HepG2 (cell line): Measurements from ENCODE around the gene GFAP. TPM values are rescaled to one million over a fixed set of nuclear protein-coding genes. Genes with fewer than 3 reads are reported as not detected.

Experiments
- ATAC-seq: fragments of 200-7000 bp; cut with Tn5 transposase; 3 replicates; pipeline ENCODE4 v1.9.1; 2020; ENCODE audit warnings: mild to moderate bottlenecking, moderate library complexity
- BruUV-seq: library from RNA; stranded (reverse); fragments of 400-500 nt; replicated peaks from 2 replicates; lab custom pipeline; 2021; lab: Mats Ljungman, UMichigan
- CTCF ChIA-PET: fragments of 300-600 bp; formaldehyde crosslinking; extraction: SDS; loops from one replicate; lab custom pipeline; 2021; ENCODE audit warnings: low total read pairs, inconsistent platforms, low intra/inter-chr PET ratio; lab: Yijun Ruan, JAX
- POLR2A ChIA-PET: fragments of 350-600 bp; sonication (Branson Sonifier 250); formaldehyde crosslinking; loops from one replicate; lab custom pipeline; 2020; ENCODE audit warnings: antibody characterized with exemption, inconsistent platforms; lab: Yijun Ruan, JAX
- DNase-seq: peaks from one replicate; pipeline ENCODE4 v3.0.0-alpha.2; 2015; ENCODE audit warnings: low spot score
- FAIRE-seq: peaks from 3 replicates; lab custom pipeline; 2011; peaks lifted over from hg19 to GRCh38; lab: Jason Lieb, UNC
- H2AFZ ChIP-seq: one replicate; pipeline ENCODE4 v1.6.1; 2011; ENCODE audit warnings: low read length, inconsistent platforms
- H3K27ac ChIP-seq: fragments of 300-600 bp; 3 replicates; pipeline ENCODE4 v1.8.0; 2011; ENCODE audit warnings: mixed run types, mild to moderate bottlenecking, mixed read lengths, low read length, inconsistent platforms; ENCODE audit not compliant: insufficient read depth; ENCODE audit errors: extremely low read length
- H3K27me3 ChIP-seq, 2 experiments: fragments of 200-600 bp in 1 of 2; 2 replicates in 1 of 2; 3 replicates in 1 of 2; pipeline versions ENCODE4 v1.6.0 to v1.8.0; 2011; ENCODE audit warnings: low read length in 2 of 2, mild to moderate bottlenecking in 2 of 2, moderate library complexity in 2 of 2, inconsistent platforms in 1 of 2; ENCODE audit not compliant: insufficient read depth in 2 of 2, control insufficient read depth in 1 of 2
- H3K36me3 ChIP-seq, 2 experiments: fragments of 200-600 bp in 1 of 2; replicated peaks in 1 of 2; 2 replicates in 1 of 2; 3 replicates in 1 of 2; pipeline versions ENCODE4 v1.5.1 to v1.8.0; 2011; ENCODE audit warnings: low read length in 2 of 2, inconsistent platforms in 1 of 2; ENCODE audit not compliant: insufficient read depth in 2 of 2, control insufficient read depth in 1 of 2
- H3K4me1 ChIP-seq: 2 replicates; pipeline ENCODE4 v1.5.1; 2012; ENCODE audit warnings: low read length, inconsistent platforms; ENCODE audit not compliant: insufficient read depth
- H3K4me2 ChIP-seq: 2 replicates; pipeline ENCODE4 v1.6.0; 2011; ENCODE audit warnings: low read depth, low read length, inconsistent platforms
- H3K4me3 ChIP-seq, 3 experiments: fragments of 200-600 bp in 1 of 3; sonication (generic), shearing (Covaris generic) in 1 of 3; replicated peaks in 1 of 3; 2 replicates each; pipeline ENCODE4 v1.5.1; 2011 to 2016; ENCODE audit warnings: low read length in 3 of 3, inconsistent platforms in 2 of 3, low read depth in 2 of 3, mild to moderate bottlenecking in 2 of 3, control low read depth in 1 of 3, mixed read lengths in 1 of 3; ENCODE audit not compliant: insufficient read depth in 1 of 3
- H3K79me2 ChIP-seq: one replicate; pipeline ENCODE4 v1.6.1; 2011; ENCODE audit warnings: low read length, inconsistent platforms; ENCODE audit not compliant: insufficient read depth
- H3K9ac ChIP-seq: 2 replicates; pipeline ENCODE4 v1.6.0; 2011; ENCODE audit warnings: mild to moderate bottlenecking, low read depth, low read length, inconsistent platforms; ENCODE audit not compliant: insufficient read depth
- H3K9me3 ChIP-seq: 2 replicates; pipeline ENCODE4 v1.5.1; 2012; ENCODE audit warnings: mild to moderate bottlenecking, low read length
- H4K20me1 ChIP-seq: 2 replicates; pipeline ENCODE4 v1.6.0; 2011; ENCODE audit warnings: inconsistent platforms, mild to moderate bottlenecking, low read length, moderate library complexity; ENCODE audit not compliant: insufficient read depth
- CCAR2 ChIP-seq: fragments of 200-400 bp; formaldehyde crosslinking; optimal IDR thresholded peaks from 2 replicates; pipeline ENCODE3; 2018; ENCODE audit warnings: low read depth, mild to moderate bottlenecking, low read length, moderate library complexity
- EHMT2 ChIP-seq: fragments of 200-600 bp; sonication (generic); IDR thresholded peaks from 2 replicates; pipeline ENCODE4 v1.7.0; 2017; ENCODE audit warnings: antibody characterized with exemption, low read depth, low read length, borderline replicate concordance
- FOXO4 ChIP-seq: sonication (generic); formaldehyde crosslinking; conservative IDR thresholded peaks from 2 replicates; pipeline ENCODE4 v1.8.1; 2023; ENCODE audit warnings: missing genetic modification reagents
- ISX ChIP-seq: sonication (generic); formaldehyde crosslinking; conservative IDR thresholded peaks from 2 replicates; pipeline ENCODE4 v1.5.0; 2020; ENCODE audit warnings: missing genetic modification reagents
- KDM4B ChIP-seq: sonication (generic); formaldehyde crosslinking; IDR thresholded peaks from 2 replicates; pipeline ENCODE4 v1.4.0; 2020; ENCODE audit warnings: missing genetic modification reagents
- NAIF1 ChIP-seq: sonication (generic); formaldehyde crosslinking; IDR thresholded peaks from 2 replicates; pipeline ENCODE4 v1.5.0; 2020; ENCODE audit warnings: mild to moderate bottlenecking, missing genetic modification reagents, borderline replicate concordance
- NR2C2 ChIP-seq: sonication (generic); formaldehyde crosslinking; IDR thresholded peaks from 2 replicates; pipeline ENCODE4 v1.4.0; 2020; ENCODE audit warnings: missing genetic modification reagents, mild to moderate bottlenecking, moderate library complexity, borderline replicate concordance
- NRL ChIP-seq: sonication (generic); formaldehyde crosslinking; IDR thresholded peaks from 2 replicates; pipeline ENCODE4 v1.5.0; 2020; ENCODE audit warnings: missing genetic modification reagents, mild to moderate bottlenecking, moderate library complexity, borderline replicate concordance
- SAP130 ChIP-seq: IDR thresholded peaks from 2 replicates; pipeline ENCODE4 v1.6.1; 2016; ENCODE audit warnings: low read depth
- THAP11 ChIP-seq: IDR thresholded peaks from 2 replicates; pipeline ENCODE4 v1.6.1; 2016; ENCODE audit warnings: missing biosample characterization, missing genetic modification reagents
- TRIM22 ChIP-seq: fragments of 450-650 bp; IDR thresholded peaks from 2 replicates; pipeline ENCODE4 v1.6.1; 2017
- ZBTB14 ChIP-seq: sonication (generic); formaldehyde crosslinking; IDR thresholded peaks from 2 replicates; pipeline ENCODE4 v1.4.0; 2020; ENCODE audit warnings: missing genetic modification reagents
- ZNF10 ChIP-seq: sonication (generic); formaldehyde crosslinking; IDR thresholded peaks from 2 replicates; pipeline ENCODE4 v1.4.0; 2020; ENCODE audit warnings: mild to moderate bottlenecking, low read depth, missing genetic modification reagents, borderline replicate concordance
- ZNF232 ChIP-seq: sonication (generic); formaldehyde crosslinking; IDR thresholded peaks from 2 replicates; pipeline ENCODE4 v1.4.0; 2020; ENCODE audit warnings: missing genetic modification reagents, borderline replicate concordance
- ZNF350 ChIP-seq: sonication (generic); formaldehyde crosslinking; IDR thresholded peaks from 2 replicates; pipeline ENCODE4 v1.4.0; 2020; ENCODE audit warnings: mild to moderate bottlenecking, low read depth, missing genetic modification reagents, borderline replicate concordance
- ZNF414 ChIP-seq: sonication (generic); formaldehyde crosslinking; IDR thresholded peaks from 2 replicates; pipeline ENCODE4 v1.5.0; 2020; ENCODE audit warnings: missing genetic modification reagents
- ZNF569 ChIP-seq: sonication (generic); formaldehyde crosslinking; IDR thresholded peaks from 2 replicates; pipeline ENCODE4 v1.5.0; 2020; ENCODE audit warnings: mild to moderate bottlenecking, missing genetic modification reagents, moderate library complexity, borderline replicate concordance
- ZNF777 ChIP-seq: sonication (generic); formaldehyde crosslinking; IDR thresholded peaks from 2 replicates; pipeline ENCODE4 v1.4.0; 2020; ENCODE audit warnings: missing genetic modification reagents
- ZSCAN12 ChIP-seq: sonication (generic); formaldehyde crosslinking; IDR thresholded peaks from 2 replicates; pipeline ENCODE4 v1.9.0; 2021; ENCODE audit warnings: mild to moderate bottlenecking, missing genetic modification reagents
- WGBS: methylation state at CpG from one replicate; pipeline ENCODE4 v1.1.6; 2017; ENCODE audit warnings: low lambda C conversion rate; 5-methylcytosine and 5-hydroxymethylcytosine counted together
- in situ Hi-C: cut with HindIII; loops from 2 replicates; pipeline ENCODE4 v1.10.0; 2017; ENCODE audit warnings: low pct_unique_long_range_greater_than_20kb; ENCODE audit not compliant: extremely low pct_ligation_motif_present
- intact Hi-C: fragments of 100-400 bp; cut with micrococcal nuclease; formaldehyde crosslinking; loops from one replicate; pipeline ENCODE4 v1.10.0; 2022; ENCODE audit not compliant: unreplicated experiment
- polyA plus RNA-seq, 8 experiments: library from polyadenylated mRNA; depleted of rRNA in 3 of 8; stranded (reverse) in 7 of 8; unstranded in 1 of 8; fragments of >200 nt; fragmentation: Illumina TruSeq in 4 of 8; extraction: Trizol in 4 of 8; gene quantifications; 2 replicates each; pipeline versions ENCODE4 v1.2.1 to v1.2.3, GENCODE V29; 2011 to 2016; ENCODE audit warnings: low read depth in 4 of 8, missing spikeins in 1 of 8, mixed read lengths in 1 of 8; ENCODE audit not compliant: insufficient read depth in 1 of 8
- total RNA-seq, 5 experiments: library from RNA; depleted of rRNA; stranded (reverse); fragments of >200 nt; fragmentation: Illumina TruSeq; extraction: Trizol; gene quantifications; 2 replicates each; pipeline ENCODE4 v1.2.3, GENCODE V29; 2016; ENCODE audit warnings: low read depth in 1 of 5

GFAP gene
- total and polyA plus RNA-seq, 2 of the 13 experiments (the other 11 are each of a cell fraction or from before 2014, with no cell fraction given): 0.11 to 0.29 TPM

GRCh38 chr17:44956998-44957981 lies 42.0 kb upstream of the GFAP start:
- intact Hi-C loops (no loop called here), in situ Hi-C loops (no loop called here)
- no peaks in the 10 kb centered on the region for H4K20me1 ChIP-seq
- ChIA-PET POLR2A (no interaction called here), CTCF (no interaction called here)
- H3K79me2 ChIP-seq: no peaks in the 10 kb centered on the region
- H3K4me2 ChIP-seq: peak overlapping the region; percentile 84
- peak overlapping the region; percentile 78 for H2AFZ ChIP-seq
- no peak overlapping the region for H3K27ac ChIP-seq
- peaks cover 34% of the 10 kb centered on the region for H3K4me1 ChIP-seq
- WGBS: 18% methylated on average over 7 of the region's 8 CpGs
- peak overlapping the region; percentile 42; the same call in 1 of the 2 replicates for H3K9ac ChIP-seq
- H3K4me3 ChIP-seq: peak overlapping the region; percentile 25 to 58 (median 39)
- H3K9me3 ChIP-seq: no peaks in the 10 kb centered on the region
- DNase-seq (no peak), FAIRE-seq (peak; percentile 88), ATAC-seq (peak; percentile 37)
- BruUV-seq: no TSS peak
- H3K36me3 ChIP-seq: no peaks in the 10 kb centered on the region
- peaks cover 0 to 14% of the 10 kb centered on the region in 2 experiments; a peak in 1 of 5 replicates for H3K27me3 ChIP-seq
- TF ChIP-seq ZSCAN12 (CRISPR knock-in tag): no peak
- TF ChIP-seq ISX (CRISPR knock-in tag): no peak
- peak; percentile 31; the same call in 1 of the 2 replicates for TF ChIP-seq THAP11
- 0 out of 2 replicates have a peak, but pooled peaks have one; percentile 26 for TF ChIP-seq ZNF350 (CRISPR knock-in tag)
- TF ChIP-seq EHMT2: no peak
- no peak for TF ChIP-seq NAIF1 (CRISPR knock-in tag)
- TF ChIP-seq ZNF414 (CRISPR knock-in tag): no peak
- TF ChIP-seq KDM4B (CRISPR knock-in tag): no peak
- no peak for TF ChIP-seq NRL (CRISPR knock-in tag)
- TF ChIP-seq ZNF232 (CRISPR knock-in tag): no peak
- TF ChIP-seq ZNF569 (CRISPR knock-in tag): no peak
- no peak for TF ChIP-seq TRIM22
- no peak for TF ChIP-seq ZBTB14 (CRISPR knock-in tag)
- TF ChIP-seq ZNF777 (CRISPR knock-in tag): no peak
- peak; percentile 52; the same call in 1 of the 2 replicates for TF ChIP-seq NR2C2 (CRISPR knock-in tag)
- no peak for TF ChIP-seq ZNF10 (CRISPR knock-in tag)
- TF ChIP-seq SAP130 (CRISPR knock-in tag): peak; percentile 42; the same call in 1 of the 2 replicates
- no peak for TF ChIP-seq CCAR2
- no peak for TF ChIP-seq FOXO4
